NB4 (cell line): ENCODE results near the gene SYNGR3.

Source experiments
- DNase-seq: peaks from one replicate; pipeline ENCODE4 v3.0.0; 2010; ENCODE audit warnings: low read depth
- H3K4me3 ChIP-seq: one replicate; pipeline ENCODE4 v1.5.1; 2011; ENCODE audit warnings: mild to moderate bottlenecking, low read depth, low read length, moderate library complexity
- CTCF ChIP-seq: IDR thresholded peaks from one replicate; pipeline ENCODE4 v1.5.1; 2012; ENCODE audit warnings: low read depth, low read length
- MAX ChIP-seq: IDR thresholded peaks from 2 replicates; pipeline ENCODE4 v1.6.1; 2011; ENCODE audit warnings: low read depth, low read length
- MYC ChIP-seq: IDR thresholded peaks from 2 replicates; pipeline ENCODE4 v1.6.1; 2011; ENCODE audit warnings: low read depth, low read length
- POLR2A ChIP-seq: IDR thresholded peaks from 2 replicates; pipeline ENCODE4 v1.6.1; 2011; ENCODE audit warnings: mild to moderate bottlenecking; ENCODE audit not compliant: insufficient read length; ENCODE audit errors: extremely low read depth

Gene SYNGR3

GRCh38 chr16:2002406-2003230 is 12.8 kb downstream of the SYNGR3 start:
- no peak for TF ChIP-seq MAX
- no peak for TF ChIP-seq CTCF
- TF ChIP-seq MYC, result no peak
- TF ChIP-seq POLR2A, result no peak
- no peak for DNase-seq
- H3K4me3 ChIP-seq, result no peak overlapping the region

GRCh38 chr16:2003231-2003826 is 13.6 kb downstream of the SYNGR3 start:
- no peak overlapping the region for H3K4me3 ChIP-seq
- DNase-seq, result no peak
- TF ChIP-seq MAX (no peak), CTCF (no peak), MYC (no peak), POLR2A (no peak)

- no peak overlapping the region for H3K4me3 ChIP-seq
- TF ChIP-seq POLR2A, result no peak
- peak; percentile 87 for TF ChIP-seq CTCF
- TF ChIP-seq MAX, result peak; percentile 71
- TF ChIP-seq MYC, result no peak
- DNase-seq, result peak; percentile 85
These were observed 14.3 kb downstream of the SYNGR3 start for GRCh38 chr16:2003827-2004641.

GRCh38 chr16:2004795-2005517 is 15.2 kb downstream of the SYNGR3 start:
- no peak for DNase-seq
- TF ChIP-seq POLR2A, result no peak
- TF ChIP-seq MAX, result no peak
- no peak for TF ChIP-seq CTCF
- TF ChIP-seq MYC, result no peak
- H3K4me3 ChIP-seq, result no peak overlapping the region

- no peak for TF ChIP-seq CTCF
- no peak for TF ChIP-seq MYC
- no peak for TF ChIP-seq POLR2A
- TF ChIP-seq MAX, result no peak
- no peak for DNase-seq
- no peak overlapping the region for H3K4me3 ChIP-seq
These were observed 15.9 kb downstream of the SYNGR3 start for GRCh38 chr16:2005646-2006045.
